Measurements from ENCODE around the gene FKBP5. TPM values are rescaled to one million over a fixed set of nuclear protein-coding genes. Genes with fewer than 3 reads are reported as not detected.

FKBP5 gene
- total and polyA plus RNA-seq, 2 donors (not counting 3 experiments of a cell fraction or from before 2014, with no cell fraction given) = 16.7 to 56.8 TPM

DNA sequence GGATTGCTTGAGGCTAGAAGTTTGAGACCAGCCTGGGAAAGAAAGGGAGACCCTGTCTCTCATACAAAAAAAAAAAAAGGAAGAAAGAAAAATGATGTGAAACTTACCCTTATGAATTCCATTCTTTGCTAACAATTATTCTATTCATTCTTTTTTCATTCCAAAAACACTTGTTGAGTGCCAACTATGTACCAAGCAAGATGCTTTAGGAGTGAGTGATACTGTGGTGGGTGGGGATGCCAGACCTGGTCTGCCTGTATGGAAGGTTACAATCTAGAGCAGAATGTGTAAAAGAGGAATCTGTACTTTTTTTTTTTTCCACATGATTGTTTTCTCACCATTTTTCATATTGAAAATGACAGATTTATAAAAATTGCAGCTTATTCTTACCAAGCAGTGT, 102.2 kb downstream of the FKBP5 start:
- Histone ChIP-seq H3K4me1 (ENCODE audit: control insufficient read depth, extremely low read depth, insufficient read depth, low read length) (no peaks in the 10 kb centered on the region), H3K4me2 (ENCODE audit: insufficient read depth, low read length) (no peak overlapping the region), H2AFZ (ENCODE audit: low read depth, low read length) (no peak overlapping the region), H3K9ac (replicated peaks; ENCODE audit: extremely low read depth, insufficient read depth, low read length) (no peak overlapping the region), H3K27me3 (ENCODE audit: control insufficient read depth in 2 of 2, insufficient read depth in 2 of 2, low read length in 2 of 2) (no peaks in the 10 kb centered on the region), H3K27ac (ENCODE audit: insufficient read depth, low read depth, low read length) (no peak overlapping the region), H3K79me2 (ENCODE audit: control insufficient read depth, insufficient read depth, low read length) (no peaks in the 10 kb centered on the region), H3K36me3 (ENCODE audit: control insufficient read depth in 2 of 2, extremely low read depth in 1 of 2, insufficient read depth in 2 of 2, low read length in 2 of 2) (peaks cover 3% of the 10 kb centered on the region in 2 experiments), H3K9me3 (replicated peaks; ENCODE audit: control insufficient read depth, insufficient read depth, low read length) (no peaks in the 10 kb centered on the region), H3K4me3 (replicated peaks in 1 of 3; ENCODE audit: insufficient read depth in 1 of 3, low read depth in 1 of 3, low read length in 3 of 3) (no peak overlapping the region), H4K20me1 (replicated peaks; ENCODE audit: control insufficient read depth, extremely low read depth, insufficient read depth, low read length) (no peaks in the 10 kb centered on the region), H3K9me1 (replicated peaks; ENCODE audit: control insufficient read depth, extremely low read depth, insufficient read depth, low read length) (no peaks in the 10 kb centered on the region)
- ChIA-PET POLR2A (no interaction called here), CTCF (interaction anchor here (1.3 to 6.5 kb wide), 3 partner anchors 38 to 150 kb away, joined by 3 to 77 read pairs (median 10); partner anchors contain the start of gene ARMC12)
- FAIRE-seq (no peak), DNase-seq (ENCODE audit: low read depth, low spot score) (no peak)
- BruUV-seq (replicated peaks) = no TSS peak
- no peak for TF ChIP-seq GATA2 (IDR thresholded peaks at IDR 0.05; ENCODE audit: insufficient read depth, insufficient read length, low read depth, low read length)
- TF ChIP-seq, protein P1, sequence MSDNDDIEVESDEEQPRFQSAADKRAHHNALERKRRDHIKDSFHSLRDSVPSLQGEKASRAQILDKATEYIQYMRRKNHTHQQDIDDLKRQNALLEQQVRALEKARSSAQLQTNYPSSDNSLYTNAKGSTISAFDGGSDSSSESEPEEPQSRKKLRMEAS (IDR thresholded peaks at IDR 0.05; ENCODE audit: insufficient read depth, insufficient read length) = no peak
- no peak for TF ChIP-seq FOS (IDR thresholded peaks at IDR 0.05; ENCODE audit: borderline replicate concordance, insufficient read depth, low read length)
- TF ChIP-seq EZH2 (IDR thresholded peaks at IDR 0.05; ENCODE audit: borderline replicate concordance, low read depth, low read length, severe bottlenecking) = no peak
- TF ChIP-seq, protein P2, sequence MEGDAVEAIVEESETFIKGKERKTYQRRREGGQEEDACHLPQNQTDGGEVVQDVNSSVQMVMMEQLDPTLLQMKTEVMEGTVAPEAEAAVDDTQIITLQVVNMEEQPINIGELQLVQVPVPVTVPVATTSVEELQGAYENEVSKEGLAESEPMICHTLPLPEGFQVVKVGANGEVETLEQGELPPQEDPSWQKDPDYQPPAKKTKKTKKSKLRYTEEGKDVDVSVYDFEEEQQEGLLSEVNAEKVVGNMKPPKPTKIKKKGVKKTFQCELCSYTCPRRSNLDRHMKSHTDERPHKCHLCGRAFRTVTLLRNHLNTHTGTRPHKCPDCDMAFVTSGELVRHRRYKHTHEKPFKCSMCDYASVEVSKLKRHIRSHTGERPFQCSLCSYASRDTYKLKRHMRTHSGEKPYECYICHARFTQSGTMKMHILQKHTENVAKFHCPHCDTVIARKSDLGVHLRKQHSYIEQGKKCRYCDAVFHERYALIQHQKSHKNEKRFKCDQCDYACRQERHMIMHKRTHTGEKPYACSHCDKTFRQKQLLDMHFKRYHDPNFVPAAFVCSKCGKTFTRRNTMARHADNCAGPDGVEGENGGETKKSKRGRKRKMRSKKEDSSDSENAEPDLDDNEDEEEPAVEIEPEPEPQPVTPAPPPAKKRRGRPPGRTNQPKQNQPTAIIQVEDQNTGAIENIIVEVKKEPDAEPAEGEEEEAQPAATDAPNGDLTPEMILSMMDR (IDR thresholded peaks at IDR 0.05; ENCODE audit: extremely low read depth in 1 of 2, insufficient read depth in 1 of 2, low read depth in 1 of 2, low read length in 2 of 2) = no peak
- TF ChIP-seq POLR2A (IDR thresholded peaks at IDR 0.05; ENCODE audit: low read depth, low read length) = no peak
- no peak for TF ChIP-seq MYC (IDR thresholded peaks at IDR 0.05; ENCODE audit: low read depth, low read length)
- no peak for TF ChIP-seq POLR2AphosphoS5 (IDR thresholded peaks at IDR 0.05; ENCODE audit: insufficient read depth, low read depth, low read length)
- no peak for TF ChIP-seq JUN (IDR thresholded peaks at IDR 0.05; ENCODE audit: borderline replicate concordance, insufficient read depth, insufficient read length, low read depth)
- dilution Hi-C loops (cut with MboI; ENCODE audit: extremely low pct_ligation_motif_present, low sequenced_read_pairs) = no loop called here
- intact Hi-C loops (cut with micrococcal nuclease) = loop anchor here (10.0 kb wide), 2 partner anchors 368 to 508 kb away; no protein-coding TSS in a partner anchor
